Natural killer cell (primary cell): ENCODE data around the gene METTL1. TPM values are rescaled to one million over a fixed set of nuclear protein-coding genes. Genes with fewer than 3 reads are reported as not detected.
"Not testable (repeated sequence)": the region's sequence is repeated elsewhere in the genome, so short reads cannot be mapped to it uniquely, and the experiment has no call there.

Source experiments
- ATAC-seq, 3 donors: fragments of 150-1000 bp in 2 of 3; fragments of 200-7000 bp in 1 of 3; cut with Tn5 transposase; 1 replicate in 1 of 3; 2 replicates in 2 of 3; pipeline ENCODE4 v1.10.0; 2021; ENCODE audit warnings: mild to moderate bottlenecking in 2 of 3, moderate library complexity in 2 of 3
- DNase-seq, 2 donors: peaks; one replicate each; pipeline versions ENCODE4 v3.0.0 to v3.0.0-alpha.2; 2013 to 2021; ENCODE audit warnings: mixed read lengths in 1 of 2
- H3K27ac ChIP-seq: one replicate; pipeline ENCODE4 v1.5.1; 2013; ENCODE audit warnings: mild to moderate bottlenecking, low read length
- H3K27me3 ChIP-seq: one replicate; pipeline ENCODE4 v1.6.1; 2013; ENCODE audit warnings: low read length; ENCODE audit not compliant: control insufficient read depth, insufficient read depth
- H3K36me3 ChIP-seq: one replicate; pipeline ENCODE4 v1.6.1; 2013; ENCODE audit warnings: low read length; ENCODE audit not compliant: control insufficient read depth, insufficient read depth
- H3K4me1 ChIP-seq: one replicate; pipeline ENCODE4 v1.6.1; 2013; ENCODE audit warnings: low read length; ENCODE audit not compliant: control insufficient read depth, insufficient read depth
- H3K4me3 ChIP-seq: one replicate; pipeline ENCODE4 v1.5.1; 2013; ENCODE audit warnings: low read length
- H3K9me3 ChIP-seq: one replicate; pipeline ENCODE4 v1.6.1; 2013; ENCODE audit warnings: low read length; ENCODE audit not compliant: control insufficient read depth, insufficient read depth
- H3K27ac Mint-ChIP-seq, 2 donors: one replicate each; pipeline ENCODE4 v1.8.0; 2022; ENCODE audit warnings: mild to moderate bottlenecking in 2 of 2, mixed read lengths in 2 of 2, moderate library complexity in 1 of 2
- H3K27me3 Mint-ChIP-seq, 2 donors: one replicate each; pipeline ENCODE4 v1.8.0; 2022; ENCODE audit warnings: low read depth in 2 of 2, mixed read lengths in 2 of 2
- H3K36me3 Mint-ChIP-seq: one replicate; pipeline ENCODE4 v1.8.0; 2022; ENCODE audit warnings: mixed read lengths
- H3K4me1 Mint-ChIP-seq, 2 donors: one replicate each; pipeline ENCODE4 v1.8.0; 2022; ENCODE audit warnings: mixed read lengths in 2 of 2
- H3K4me3 Mint-ChIP-seq: one replicate; pipeline ENCODE4 v1.8.0; 2022; ENCODE audit warnings: mild to moderate bottlenecking, moderate library complexity, mixed read lengths
- H3K9me3 Mint-ChIP-seq, 2 donors: one replicate each; pipeline ENCODE4 v1.8.0; 2022; ENCODE audit warnings: mixed read lengths in 2 of 2
- CTCF ChIP-seq: fragments of 200-600 bp; IDR thresholded peaks from one replicate; pipeline ENCODE4 v1.8.0; 2022; ENCODE audit warnings: antibody characterized with exemption
- WGBS: methylation state at CpG from one replicate; pipeline ENCODE4 v1.1.7; 2013; ENCODE audit warnings: missing lambda C conversion rate; ENCODE audit not compliant: insufficient coverage; 5-methylcytosine and 5-hydroxymethylcytosine counted together
- intact Hi-C: fragments of 100-400 bp; cut with micrococcal nuclease; formaldehyde crosslinking; loops from one replicate; pipeline ENCODE4 v1.14.2; 2022
- total RNA-seq, 4 donors: library from RNA; stranded (reverse); fragments of 120-200 nt in 1 of 4; gene quantifications; one replicate each; pipeline versions ENCODE4 v1.2.3 to v1.2.4, GENCODE V29; 2013 to 2022

METTL1 gene
- total RNA-seq, 3 donors from 2014 or later (not counting 1 experiment from before 2014, with no cell fraction given): 8.0 to 12.5 (median 8.8) TPM

GRCh38 chr12:57776247-57776587, 4.3 kb upstream of the METTL1 start:
- no peaks in the 10 kb centered on the region for H3K27me3 Mint-ChIP-seq
- H3K9me3 Mint-ChIP-seq: no peaks in the 10 kb centered on the region
- intact Hi-C loops: no loop called here
- H3K4me3 Mint-ChIP-seq: no peak overlapping the region
- no peak for TF ChIP-seq CTCF
- no peaks in the 10 kb centered on the region for H3K36me3 Mint-ChIP-seq
- ATAC-seq (no peak), DNase-seq (no peak)
- H3K4me1 ChIP-seq: peaks cover 34% of the 10 kb centered on the region
- no peak overlapping the region for H3K27ac Mint-ChIP-seq
- H3K27ac ChIP-seq: no peak overlapping the region
- no peaks in the 10 kb centered on the region for H3K27me3 ChIP-seq
- no peaks in the 10 kb centered on the region for H3K9me3 ChIP-seq
- no peak overlapping the region for H3K4me3 ChIP-seq
- peaks cover 14% of the 10 kb centered on the region in 2 donors for H3K4me1 Mint-ChIP-seq
- no peaks in the 10 kb centered on the region for H3K36me3 ChIP-seq
- WGBS: 88% methylated on average over 2 of the region's 2 CpGs

GRCh38 chr12:57775563-57776246, 3.8 kb upstream of the METTL1 start:
- no peak overlapping the region for H3K4me3 ChIP-seq
- WGBS: 86% methylated on average over 4 of the region's 4 CpGs
- Mint-ChIP-seq H3K9me3 (no peaks in the 10 kb centered on the region), H3K4me3 (peak overlapping the region; percentile 5), H3K36me3 (no peaks in the 10 kb centered on the region), H3K27ac (no peak overlapping the region), H3K4me1 (peaks cover 14% of the 10 kb centered on the region in 2 donors), H3K27me3 (no peaks in the 10 kb centered on the region)
- TF ChIP-seq CTCF: no peak
- H3K27ac ChIP-seq: no peak overlapping the region
- H3K4me1 ChIP-seq: peaks cover 29% of the 10 kb centered on the region
- intact Hi-C loops: no loop called here
- no peaks in the 10 kb centered on the region for H3K9me3 ChIP-seq
- no peak for ATAC-seq
- no peak for DNase-seq
- H3K27me3 ChIP-seq: no peaks in the 10 kb centered on the region
- H3K36me3 ChIP-seq: no peaks in the 10 kb centered on the region

- H3K27ac ChIP-seq: no peak overlapping the region
- H3K4me1 ChIP-seq: peaks cover 23% of the 10 kb centered on the region
- no peak for ATAC-seq
- 75% methylated on average over 3 of the region's 3 CpGs for WGBS
- no peak overlapping the region for H3K4me3 ChIP-seq
- no peak for DNase-seq
- Mint-ChIP-seq H3K27ac (no peak overlapping the region), H3K9me3 (no peaks in the 10 kb centered on the region), H3K27me3 (no peaks in the 10 kb centered on the region), H3K4me1 (peaks cover 14% of the 10 kb centered on the region in 2 donors), H3K4me3 (peak overlapping the region; percentile 32), H3K36me3 (no peaks in the 10 kb centered on the region)
- TF ChIP-seq CTCF: no peak
- intact Hi-C loops: no loop called here
- no peaks in the 10 kb centered on the region for H3K9me3 ChIP-seq
- no peaks in the 10 kb centered on the region for H3K36me3 ChIP-seq
- H3K27me3 ChIP-seq: no peaks in the 10 kb centered on the region
Measured at GRCh38 chr12:57775044-57775443, 3.1 kb upstream of the METTL1 start.

GRCh38 chr12:57774634-57775033, 2.7 kb upstream of the METTL1 start:
- H3K4me1 Mint-ChIP-seq: peaks cover 14% of the 10 kb centered on the region in 2 donors
- H3K9me3 Mint-ChIP-seq, H3K9me3 ChIP-seq, H3K4me3 ChIP-seq, H3K4me3 Mint-ChIP-seq, H3K27ac Mint-ChIP-seq, H3K27me3 ChIP-seq, H3K27ac ChIP-seq, intact Hi-C loops, H3K27me3 Mint-ChIP-seq, ATAC-seq, H3K36me3 ChIP-seq, H3K36me3 Mint-ChIP-seq, DNase-seq: not testable (repeated sequence)
- H3K4me1 ChIP-seq: peaks cover 21% of the 10 kb centered on the region
- over 99% methylated on average over 11 of the region's 11 CpGs for WGBS
